GM12891 (cell line): ENCODE measurements around the gene PTPRQ.
A peak's percentile ranks its signal among the peaks of the same experiment; 100 is the strongest.
"Not testable (repeated sequence)": the region's sequence is repeated elsewhere in the genome, so short reads cannot be mapped to it uniquely, and the experiment has no call there.

Source experiments
- DNase-seq: peaks from one replicate; pipeline ENCODE4 v3.0.0; 2011; ENCODE audit warnings: low spot score; ENCODE audit not compliant: insufficient read length
- FAIRE-seq: peaks from 2 replicates; lab custom pipeline; 2011; peaks lifted over from hg19 to GRCh38; lab: Jason Lieb, UNC
- PAX5 ChIP-seq: IDR thresholded peaks from 2 replicates; pipeline ENCODE4 v1.6.1; 2011; ENCODE audit warnings: low read length, moderate library complexity, mild to moderate bottlenecking; ENCODE audit not compliant: insufficient read depth, severe bottlenecking
- POLR2A ChIP-seq: IDR thresholded peaks from 2 replicates; pipeline ENCODE4 v1.6.1; 2011; ENCODE audit warnings: low read depth, low read length, control low read depth
- POLR2AphosphoS5 ChIP-seq: IDR thresholded peaks from 2 replicates; pipeline ENCODE4 v1.6.1; 2011; ENCODE audit warnings: low read depth, low read length, control low read depth
- POU2F2 ChIP-seq: IDR thresholded peaks from 2 replicates; pipeline ENCODE4 v1.6.1; 2011; ENCODE audit warnings: low read depth, mild to moderate bottlenecking, control low read depth, low read length, moderate library complexity
- SPI1 ChIP-seq: IDR thresholded peaks from 2 replicates; pipeline ENCODE4 v1.6.1; 2011; ENCODE audit warnings: low read depth, low read length, control low read depth
- TAF1 ChIP-seq: IDR thresholded peaks from 2 replicates; pipeline ENCODE4 v1.6.1; 2011; ENCODE audit warnings: low read depth, low read length, control low read depth

PTPRQ gene

GRCh38 chr12:80469681-80470080, 25.6 kb downstream of the PTPRQ start:
- FAIRE-seq (no peak), DNase-seq (no peak)
- no peak for TF ChIP-seq POLR2AphosphoS5
- TF ChIP-seq POLR2A: no peak
- no peak for TF ChIP-seq SPI1
- no peak for TF ChIP-seq POU2F2
- TF ChIP-seq TAF1: no peak
- TF ChIP-seq PAX5: no peak

- DNase-seq (no peak), FAIRE-seq (no peak)
- TF ChIP-seq TAF1 (no peak), POLR2A (no peak), SPI1 (no peak), PAX5 (no peak), POLR2AphosphoS5 (no peak), POU2F2 (no peak)
Measured at GRCh38 chr12:80470403-80470802, 26.4 kb downstream of the PTPRQ start.

- DNase-seq (no peak), FAIRE-seq (no peak)
- TF ChIP-seq PAX5: no peak
- TF ChIP-seq SPI1: no peak
- no peak for TF ChIP-seq POLR2A
- TF ChIP-seq POLR2AphosphoS5: no peak
- TF ChIP-seq POU2F2: no peak
- no peak for TF ChIP-seq TAF1
Measured at GRCh38 chr12:80472236-80472635, 28.2 kb downstream of the PTPRQ start.

GRCh38 chr12:80472911-80473500, 29.0 kb downstream of the PTPRQ start:
- DNase-seq (no peak), FAIRE-seq (no peak)
- TF ChIP-seq PAX5: no peak
- no peak for TF ChIP-seq POU2F2
- no peak for TF ChIP-seq POLR2AphosphoS5

- not testable (repeated sequence) for DNase-seq, FAIRE-seq
Measured at GRCh38 chr12:80477521-80478145, 33.6 kb downstream of the PTPRQ start.

- FAIRE-seq: no peak
- no peak for DNase-seq
- TF ChIP-seq TAF1: no peak
- TF ChIP-seq PAX5: no peak
- no peak for TF ChIP-seq POLR2A
- no peak for TF ChIP-seq POU2F2
- no peak for TF ChIP-seq SPI1
- TF ChIP-seq POLR2AphosphoS5: no peak
Measured at GRCh38 chr12:80484746-80485145, 40.7 kb downstream of the PTPRQ start.

GRCh38 chr12:80485222-80485987, 41.4 kb downstream of the PTPRQ start:
- no peak for DNase-seq
- peak; percentile 72 for FAIRE-seq

GRCh38 chr12:80490329-80490728, 46.3 kb downstream of the PTPRQ start:
- DNase-seq: no peak
- no peak for FAIRE-seq
- TF ChIP-seq POU2F2: no peak
- no peak for TF ChIP-seq POLR2AphosphoS5
- no peak for TF ChIP-seq TAF1
- no peak for TF ChIP-seq POLR2A
- TF ChIP-seq SPI1: no peak
- no peak for TF ChIP-seq PAX5

More at GRCh38 chr12:80485222-80485987, 41.4 kb downstream of the PTPRQ start:
- TF ChIP-seq SPI1: peak; percentile 53
- TF ChIP-seq PAX5: no peak

GRCh38 chr12:80491166-80491565, 47.1 kb downstream of the PTPRQ start:
- no peak for FAIRE-seq
- TF ChIP-seq POU2F2 (no peak), POLR2A (no peak), PAX5 (no peak)
- DNase-seq: no peak

- FAIRE-seq: no peak
- no peak for DNase-seq
- TF ChIP-seq POLR2AphosphoS5 (no peak), PAX5 (no peak), TAF1 (no peak), SPI1 (no peak), POU2F2 (no peak), POLR2A (no peak)
Measured at GRCh38 chr12:80493466-80493865, 49.4 kb downstream of the PTPRQ start.
